Lower leg skin (tissue), 4 donors: Measurements from ENCODE around the gene MTIF2. TPM values are rescaled to one million over a fixed set of nuclear protein-coding genes. Genes with fewer than 3 reads are reported as not detected.
"Not testable (repeated sequence)": the region's sequence is repeated elsewhere in the genome, so short reads cannot be mapped to it uniquely, and the experiment has no call there.

ENCODE experiments used
- DNase-seq, 2 donors: peaks; one replicate each; pipeline ENCODE4 v3.0.0-alpha.2; 2019; ENCODE audit warnings: low spot score in 2 of 2
- H3K4me3 ChIP-seq: fragments of 200-600 bp; sonication (generic); 2 replicates; pipeline ENCODE4 v1.5.1; 2017; ENCODE audit warnings: mild to moderate bottlenecking, low read depth; ENCODE audit not compliant: poor library complexity, severe bottlenecking
- POLR2A ChIP-seq, 2 donors: fragments of 450-650 bp; IDR thresholded peaks; one replicate each; pipeline ENCODE4 v1.6.1; 2016 to 2017; ENCODE audit warnings: antibody characterized with exemption in 2 of 2, mild to moderate bottlenecking in 1 of 2, moderate library complexity in 1 of 2
- WGBS, 2 donors: methylation state at CpG; one replicate each; pipeline ENCODE4 v1.1.5; 2018; 5-methylcytosine and 5-hydroxymethylcytosine counted together
- intact Hi-C: fragments of 100-400 bp; cut with DNase I; formaldehyde crosslinking; loops from one replicate; pipeline ENCODE4 v1.15.0; 2023; ENCODE audit warnings: low total_unique reads
- total RNA-seq, 4 donors: library from RNA; depleted of rRNA; stranded (reverse); fragments of >200 nt; gene quantifications; one replicate each; pipeline ENCODE4 v1.1.0, GENCODE V29; 2016
- TF ChIP-seq, protein P1 (sequence below), 3 donors: fragments of 450-650 bp; IDR thresholded peaks; one replicate each; pipeline ENCODE4 v1.5.1; 2016; ENCODE audit warnings: antibody characterized with exemption in 3 of 3, mild to moderate bottlenecking in 3 of 3, moderate library complexity in 2 of 3

The MTIF2 gene
- total RNA-seq, 4 donors from 2014 or later, result 13.0 to 22.1 (median 16.3) TPM

DNA sequence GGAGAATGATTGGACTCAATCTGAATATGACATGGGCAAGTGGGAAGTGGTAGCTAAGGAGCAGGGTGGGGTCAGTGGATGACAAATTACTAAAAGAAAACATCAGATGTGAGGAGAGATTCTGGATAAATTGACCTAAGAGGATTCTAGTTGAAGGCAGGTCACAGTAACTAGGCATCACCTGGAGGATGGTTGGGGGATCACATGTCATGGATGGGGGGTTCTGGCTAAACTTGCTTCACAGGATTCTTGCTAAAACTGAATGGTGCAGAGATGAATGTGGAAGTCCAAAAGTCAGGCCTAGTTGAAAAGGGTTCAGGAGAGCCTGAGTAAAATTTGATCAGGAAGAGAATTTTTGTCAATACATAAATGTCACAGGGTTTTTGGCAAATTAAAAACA, 55.2 kb downstream of the MTIF2 start:
- DNase-seq, result no peak
- intact Hi-C loops, result no loop called here
- TF ChIP-seq POLR2A (IDR thresholded peaks at IDR 0.05), result no peak
- TF ChIP-seq, protein P1, sequence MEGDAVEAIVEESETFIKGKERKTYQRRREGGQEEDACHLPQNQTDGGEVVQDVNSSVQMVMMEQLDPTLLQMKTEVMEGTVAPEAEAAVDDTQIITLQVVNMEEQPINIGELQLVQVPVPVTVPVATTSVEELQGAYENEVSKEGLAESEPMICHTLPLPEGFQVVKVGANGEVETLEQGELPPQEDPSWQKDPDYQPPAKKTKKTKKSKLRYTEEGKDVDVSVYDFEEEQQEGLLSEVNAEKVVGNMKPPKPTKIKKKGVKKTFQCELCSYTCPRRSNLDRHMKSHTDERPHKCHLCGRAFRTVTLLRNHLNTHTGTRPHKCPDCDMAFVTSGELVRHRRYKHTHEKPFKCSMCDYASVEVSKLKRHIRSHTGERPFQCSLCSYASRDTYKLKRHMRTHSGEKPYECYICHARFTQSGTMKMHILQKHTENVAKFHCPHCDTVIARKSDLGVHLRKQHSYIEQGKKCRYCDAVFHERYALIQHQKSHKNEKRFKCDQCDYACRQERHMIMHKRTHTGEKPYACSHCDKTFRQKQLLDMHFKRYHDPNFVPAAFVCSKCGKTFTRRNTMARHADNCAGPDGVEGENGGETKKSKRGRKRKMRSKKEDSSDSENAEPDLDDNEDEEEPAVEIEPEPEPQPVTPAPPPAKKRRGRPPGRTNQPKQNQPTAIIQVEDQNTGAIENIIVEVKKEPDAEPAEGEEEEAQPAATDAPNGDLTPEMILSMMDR (IDR thresholded peaks at IDR 0.05), result no peak
- no peak overlapping the region for H3K4me3 ChIP-seq

DNA sequence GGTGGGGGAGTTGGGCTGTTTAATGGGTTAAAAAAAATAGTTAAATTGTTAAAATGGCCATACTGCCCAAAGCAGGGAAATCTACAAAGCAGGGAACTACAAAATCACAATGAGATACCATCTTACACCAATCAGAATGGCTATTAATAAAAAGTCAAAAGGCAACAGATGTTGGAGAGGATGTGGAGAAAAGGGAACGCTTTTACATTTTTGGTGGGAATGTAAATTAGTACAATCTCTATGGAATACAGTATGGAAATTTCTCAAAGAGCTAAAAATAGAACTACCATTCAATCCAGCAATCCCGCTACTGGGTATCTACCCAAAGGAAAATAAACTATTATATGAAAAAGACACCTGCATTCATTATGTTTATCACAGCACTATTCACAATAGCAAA, 64.1 kb downstream of the MTIF2 start:
- TF ChIP-seq, protein P1 (IDR thresholded peaks at IDR 0.05), result no peak
- no peak for TF ChIP-seq POLR2A (IDR thresholded peaks at IDR 0.05)
- intact Hi-C loops, result no loop called here
- H3K4me3 ChIP-seq, result no peak overlapping the region
- DNase-seq, result no peak
- 91 to 93% methylated on average over 2 of the region's 2 CpGs for WGBS, 2 donors

DNA sequence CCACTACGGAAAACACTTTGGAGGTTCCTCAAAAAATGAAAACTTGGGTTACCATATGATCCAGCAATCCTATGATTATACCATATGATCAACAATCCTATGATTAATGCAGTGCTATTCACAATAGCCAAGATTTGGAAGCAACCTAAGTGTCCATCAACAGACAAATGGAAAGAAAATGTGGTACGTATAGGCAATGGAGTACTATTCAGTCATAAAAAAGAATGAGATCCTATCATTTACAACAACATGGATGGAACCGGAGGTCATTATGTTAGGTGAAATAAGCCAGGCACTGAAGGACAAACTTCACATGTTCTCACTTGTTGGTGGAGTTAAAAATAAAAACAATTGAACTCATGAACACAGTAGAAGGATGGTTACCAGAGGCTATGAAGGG, 64.5 kb downstream of the MTIF2 start:
- TF ChIP-seq, protein P1 (IDR thresholded peaks at IDR 0.05), result no peak
- no peak for TF ChIP-seq POLR2A (IDR thresholded peaks at IDR 0.05)
- no peak for DNase-seq
- intact Hi-C loops, result no loop called here
- WGBS, 2 donors, result 95 to 96% methylated on average over 3 of the region's 3 CpGs
- H3K4me3 ChIP-seq, result no peak overlapping the region

DNA sequence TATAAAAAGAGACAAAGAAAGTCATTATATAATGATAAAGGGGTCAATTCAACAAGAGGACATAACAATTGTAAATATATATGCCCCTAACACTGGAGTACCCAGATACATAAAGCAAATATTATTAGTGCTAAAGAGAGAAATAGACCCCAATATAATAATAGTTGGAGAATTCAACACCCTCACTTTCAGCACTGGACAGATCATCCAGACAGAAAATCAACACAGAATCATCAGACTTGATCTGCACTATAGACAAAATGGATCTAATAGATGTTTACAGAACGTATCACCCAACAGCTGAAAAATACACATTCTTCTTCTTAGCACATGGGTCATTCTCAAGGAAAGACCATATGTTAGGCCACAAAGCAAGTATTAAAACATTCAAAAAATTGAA, 68.6 kb downstream of the MTIF2 start:
- H3K4me3 ChIP-seq, result no peak overlapping the region
- TF ChIP-seq, protein P1 (IDR thresholded peaks at IDR 0.05), result no peak
- TF ChIP-seq POLR2A (IDR thresholded peaks at IDR 0.05), result no peak
- intact Hi-C loops, result no loop called here
- no peak for DNase-seq
- WGBS, 2 donors, result 96% methylated on average over 1 of the region's 1 CpG

DNA sequence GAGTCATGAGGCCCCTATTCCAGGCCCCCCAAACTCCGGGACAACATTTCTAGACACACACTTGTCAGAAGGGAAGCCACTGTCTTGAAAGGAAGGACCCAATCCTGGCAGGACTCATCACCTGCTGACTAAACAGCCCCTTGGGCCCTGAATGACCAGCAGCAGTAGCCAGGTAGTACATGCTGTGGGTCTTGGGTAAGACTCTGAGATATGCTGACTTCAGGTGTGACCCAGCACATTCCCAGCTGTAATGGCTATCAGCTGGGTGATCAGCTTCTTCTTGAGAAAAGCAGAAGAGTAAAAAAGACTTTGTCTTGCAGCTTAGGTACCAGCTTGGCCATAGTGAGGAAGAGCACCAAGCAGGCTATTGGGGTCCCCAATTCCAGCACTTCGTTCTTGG, 72.5 kb downstream of the MTIF2 start:
- no peak for DNase-seq
- WGBS, 2 donors, result 97% methylated on average over 2 of the region's 2 CpGs
- intact Hi-C loops, result no loop called here
- no peak for TF ChIP-seq POLR2A (IDR thresholded peaks at IDR 0.05)
- TF ChIP-seq, protein P1 (IDR thresholded peaks at IDR 0.05), result no peak
- H3K4me3 ChIP-seq, result no peak overlapping the region

DNA sequence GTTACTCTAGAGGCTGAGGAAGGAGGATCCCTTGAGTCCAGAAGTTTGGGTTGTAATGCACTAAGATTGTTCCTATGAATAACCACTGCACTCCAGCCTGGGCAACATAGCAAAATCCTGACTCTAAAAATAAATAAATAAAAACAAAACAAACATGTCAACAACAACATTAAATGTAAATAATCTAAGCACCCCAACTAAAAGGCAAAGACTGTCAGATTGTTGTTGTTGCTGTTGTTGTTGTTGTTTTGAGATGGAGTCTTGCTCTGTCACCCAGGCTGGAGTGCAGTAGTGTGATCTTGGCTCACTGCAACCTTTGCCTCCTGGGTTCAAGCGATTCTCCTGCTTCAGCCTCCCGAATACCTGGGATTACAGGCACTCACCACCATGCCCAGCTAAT, 77.1 kb downstream of the MTIF2 start:
- intact Hi-C loops, DNase-seq, H3K4me3 ChIP-seq: not testable (repeated sequence)
- WGBS, 2 donors, result 96 to 100% methylated on average over 2 of the region's 2 CpGs

DNA sequence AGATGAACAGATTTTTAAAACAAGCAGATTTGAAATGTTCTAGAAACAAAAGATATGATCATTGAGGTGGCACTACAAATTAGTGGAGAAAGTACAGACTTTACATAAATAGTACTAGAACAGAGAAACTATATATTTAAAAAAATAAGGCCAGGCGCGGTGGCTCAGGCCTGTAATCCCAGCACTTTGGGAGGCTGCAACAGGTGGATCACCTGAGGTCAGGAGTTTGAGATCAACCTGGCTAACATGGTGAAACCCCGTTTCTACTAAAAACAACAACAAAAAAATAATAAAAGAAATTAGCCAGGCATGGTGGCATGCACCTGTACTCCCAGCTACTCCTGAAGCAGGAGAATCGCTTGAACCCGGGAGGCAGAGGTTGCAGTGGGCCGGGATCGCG, 82.2 kb downstream of the MTIF2 start:
- H3K4me3 ChIP-seq, DNase-seq, intact Hi-C loops: not testable (repeated sequence)
- WGBS, 2 donors, result 89 to 97% methylated on average over 8 of the region's 8 CpGs

Other genes starting within 250 kb of the MTIF2 start
- 100 to 1,000 TPM; 249 to 292 (median 276) TPM for gene RTN4, start 218.8 kb downstream of the MTIF2 start, total RNA-seq
- 10 to 100 TPM in 1 of 4 donors, 1 to 10 TPM in 3; 5.3 to 13.1 (median 7.9) TPM for gene CLHC1, start 36.9 kb downstream of the MTIF2 start, total RNA-seq
- gene RPS27A, start 36.5 kb downstream of the MTIF2 start, total RNA-seq, result 1,000 to 10,000 TPM; 1,078 to 1,927 (median 1,496) TPM
- 10 to 100 TPM in 2 of 4 donors, 1 to 10 TPM in 2; 8.4 to 15.9 (median 9.4) TPM for gene CCDC88A, start 150.6 kb upstream of the MTIF2 start, total RNA-seq